ENCODE measurements around the gene KRTAP2-3. TPM values are rescaled to one million over a fixed set of nuclear protein-coding genes. Genes with fewer than 3 reads are reported as not detected.

KRTAP2-3 gene
- total RNA-seq, 4 donors from 2014 or later, result not detected

DNA sequence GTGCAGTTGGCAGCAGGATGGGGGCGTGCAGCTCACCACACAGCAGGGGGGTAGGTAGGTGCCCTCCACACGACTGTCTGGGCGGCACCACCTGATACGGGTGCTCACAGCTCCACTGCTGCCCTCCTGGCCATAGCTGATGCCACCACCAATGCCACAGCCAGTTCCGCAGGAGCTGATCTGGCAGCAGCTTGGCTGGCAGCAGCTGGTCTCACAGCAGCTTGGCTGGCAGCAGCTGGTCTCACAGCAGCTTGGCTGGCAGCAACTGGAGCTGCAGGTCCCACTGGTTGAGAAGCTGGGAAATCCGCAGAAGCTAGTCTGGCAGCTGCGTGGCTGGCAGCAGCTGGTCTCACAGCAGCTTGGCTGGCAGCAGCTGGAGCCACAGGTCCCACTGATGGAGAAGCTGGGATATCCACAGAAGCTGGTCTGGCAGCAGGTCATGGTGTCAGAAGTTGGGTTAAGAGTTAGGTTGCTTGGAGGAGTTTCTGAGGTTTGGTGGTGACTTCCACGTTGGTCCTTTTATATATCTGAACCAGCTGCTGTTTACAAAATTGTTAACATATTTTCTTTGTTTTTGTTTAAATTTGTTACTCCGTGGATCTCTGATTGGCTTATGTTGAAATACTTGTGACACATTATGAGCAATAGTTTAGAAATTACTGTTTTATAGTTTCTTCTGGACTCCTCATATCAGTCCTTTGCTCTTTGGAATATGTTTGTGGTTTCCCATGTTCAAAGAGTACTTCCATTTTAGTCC is 33.0 kb downstream of the KRTAP2-3 start, which contains the start of gene KRTAP1-5:
TSS of gene KRTAP1-5 (minus strand) at position 494 of the 757 bp plus-strand sequence. CDS start at position 441, 53 bp downstream.
- peaks cover 0 to 12% (median 0%) of the 10 kb centered on the region in 4 donors for H3K27me3 ChIP-seq
- H3K9me3 ChIP-seq, result no peaks in the 10 kb centered on the region
- H3K36me3 ChIP-seq, result no peaks in the 10 kb centered on the region
- no peak within 1 kb of the TSS for H3K4me3 ChIP-seq
- 65% methylated on average over 7 of the region's 9 CpGs for WGBS
- no peak for DNase-seq (ENCODE audit: extremely low spot score)
- TF ChIP-seq EP300 (IDR thresholded peaks at IDR 0.05), result no peak
- TF ChIP-seq, protein P1, sequence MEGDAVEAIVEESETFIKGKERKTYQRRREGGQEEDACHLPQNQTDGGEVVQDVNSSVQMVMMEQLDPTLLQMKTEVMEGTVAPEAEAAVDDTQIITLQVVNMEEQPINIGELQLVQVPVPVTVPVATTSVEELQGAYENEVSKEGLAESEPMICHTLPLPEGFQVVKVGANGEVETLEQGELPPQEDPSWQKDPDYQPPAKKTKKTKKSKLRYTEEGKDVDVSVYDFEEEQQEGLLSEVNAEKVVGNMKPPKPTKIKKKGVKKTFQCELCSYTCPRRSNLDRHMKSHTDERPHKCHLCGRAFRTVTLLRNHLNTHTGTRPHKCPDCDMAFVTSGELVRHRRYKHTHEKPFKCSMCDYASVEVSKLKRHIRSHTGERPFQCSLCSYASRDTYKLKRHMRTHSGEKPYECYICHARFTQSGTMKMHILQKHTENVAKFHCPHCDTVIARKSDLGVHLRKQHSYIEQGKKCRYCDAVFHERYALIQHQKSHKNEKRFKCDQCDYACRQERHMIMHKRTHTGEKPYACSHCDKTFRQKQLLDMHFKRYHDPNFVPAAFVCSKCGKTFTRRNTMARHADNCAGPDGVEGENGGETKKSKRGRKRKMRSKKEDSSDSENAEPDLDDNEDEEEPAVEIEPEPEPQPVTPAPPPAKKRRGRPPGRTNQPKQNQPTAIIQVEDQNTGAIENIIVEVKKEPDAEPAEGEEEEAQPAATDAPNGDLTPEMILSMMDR (IDR thresholded peaks at IDR 0.05), result no peak
- TF ChIP-seq POLR2AphosphoS5 (IDR thresholded peaks at IDR 0.05), result no peak
- intact Hi-C loops (cut with DNase I), result no loop called here
- no peak within 1 kb of the TSS for H3K27ac ChIP-seq (replicated peaks in 1 of 4)
- no peaks in the 10 kb centered on the region for H3K4me1 ChIP-seq

DNA sequence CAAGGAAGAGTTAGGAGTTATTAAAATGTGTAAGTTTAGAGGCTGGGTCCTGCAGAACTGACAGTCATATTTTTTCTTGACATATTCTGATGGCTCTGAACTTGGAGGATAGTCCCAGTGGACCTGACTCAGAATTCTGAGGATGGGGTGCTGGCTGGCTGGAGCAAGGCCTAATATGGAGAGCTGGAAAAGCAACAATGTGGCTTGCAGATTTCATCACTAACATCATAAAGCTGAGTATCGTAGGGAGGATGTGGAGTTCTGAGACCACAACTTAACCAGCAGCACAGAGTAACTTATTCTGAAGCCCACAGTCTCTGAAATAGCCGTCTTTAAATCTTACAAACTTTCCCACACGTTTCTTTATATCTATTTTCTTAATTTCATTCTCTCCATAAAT is 35.2 kb downstream of the KRTAP2-3 start:
- Histone ChIP-seq H3K4me1 (no peaks in the 10 kb centered on the region), H3K4me3 (no peak overlapping the region), H3K27ac (replicated peaks in 1 of 4) (no peak overlapping the region), H3K9me3 (no peaks in the 10 kb centered on the region), H3K27me3 (peaks cover 0 to 10% (median 0%) of the 10 kb centered on the region in 4 donors), H3K36me3 (no peaks in the 10 kb centered on the region)
- TF ChIP-seq POLR2A (IDR thresholded peaks at IDR 0.05; ENCODE audit: low read depth) (no peak), EP300 (IDR thresholded peaks at IDR 0.05) (no peak), POLR2AphosphoS5 (IDR thresholded peaks at IDR 0.05) (no peak)
- TF ChIP-seq, protein P1 (IDR thresholded peaks at IDR 0.05), result no peak
- 81% methylated on average over 3 of the region's 3 CpGs for WGBS
- no peak for DNase-seq (ENCODE audit: extremely low spot score)
- intact Hi-C loops (cut with DNase I), result no loop called here

DNA sequence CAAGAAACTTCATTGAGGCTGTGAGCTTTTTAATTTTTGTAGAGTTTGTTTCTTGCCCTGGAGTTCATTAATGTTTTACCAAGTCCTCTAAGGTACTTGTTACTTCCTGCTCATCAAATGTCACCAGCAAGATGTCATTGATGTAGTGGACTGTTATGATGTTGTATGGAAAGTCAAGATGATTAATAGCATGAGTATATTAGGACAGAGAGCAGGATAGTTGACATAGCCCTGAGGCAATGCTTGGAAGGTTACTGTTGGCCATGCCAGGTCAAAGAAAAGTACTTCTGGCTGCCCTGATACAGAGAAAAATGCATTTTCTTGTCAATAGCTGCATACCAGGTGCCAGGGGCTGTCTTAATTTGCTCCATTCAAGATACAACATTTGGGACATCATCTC is 39.6 kb downstream of the KRTAP2-3 start:
- H3K27ac ChIP-seq (replicated peaks in 1 of 4), result no peak overlapping the region
- no peaks in the 10 kb centered on the region for H3K9me3 ChIP-seq
- no peaks in the 10 kb centered on the region for H3K4me1 ChIP-seq
- H3K36me3 ChIP-seq, result no peaks in the 10 kb centered on the region
- no peaks in the 10 kb centered on the region for H3K27me3 ChIP-seq
- no peak overlapping the region for H3K4me3 ChIP-seq
- no peak for DNase-seq (ENCODE audit: extremely low spot score)
- no peak for TF ChIP-seq POLR2AphosphoS5 (IDR thresholded peaks at IDR 0.05)
- TF ChIP-seq POLR2A (IDR thresholded peaks at IDR 0.05; ENCODE audit: low read depth), result no peak
- TF ChIP-seq, protein P1 (IDR thresholded peaks at IDR 0.05), result no peak
- TF ChIP-seq EP300 (IDR thresholded peaks at IDR 0.05), result no peak
- intact Hi-C loops (cut with DNase I), result no loop called here

DNA sequence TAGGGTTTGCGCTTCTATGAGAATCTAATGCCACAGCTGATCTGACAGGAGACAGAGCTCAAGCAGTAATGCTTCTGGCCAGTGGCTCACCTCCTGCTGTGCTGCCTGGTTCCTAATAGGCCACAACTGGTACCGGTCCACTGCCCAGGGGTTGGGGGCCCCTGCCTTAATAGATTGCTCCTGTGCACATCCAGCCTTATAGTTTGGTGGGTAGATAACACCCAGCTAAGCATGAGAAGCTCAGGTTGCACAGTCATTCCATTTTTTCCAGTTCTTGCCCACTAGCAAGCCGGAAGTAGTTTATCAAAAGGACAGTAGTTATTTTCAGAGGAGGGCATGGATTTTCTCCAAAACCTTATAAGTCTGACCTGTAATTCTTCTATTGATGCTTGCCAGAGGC is 40.5 kb downstream of the KRTAP2-3 start:
- Histone ChIP-seq H3K36me3 (no peaks in the 10 kb centered on the region), H3K9me3 (no peaks in the 10 kb centered on the region), H3K27me3 (peaks cover 0 to 6% (median 0%) of the 10 kb centered on the region in 4 donors), H3K4me1 (no peaks in the 10 kb centered on the region), H3K27ac (replicated peaks in 1 of 4) (no peak overlapping the region), H3K4me3 (no peak overlapping the region)
- intact Hi-C loops (cut with DNase I), result no loop called here
- DNase-seq (ENCODE audit: extremely low spot score), result no peak
- 88% methylated on average over 3 of the region's 3 CpGs for WGBS
- TF ChIP-seq POLR2A (IDR thresholded peaks at IDR 0.05; ENCODE audit: low read depth) (no peak), POLR2AphosphoS5 (IDR thresholded peaks at IDR 0.05) (no peak)

DNA sequence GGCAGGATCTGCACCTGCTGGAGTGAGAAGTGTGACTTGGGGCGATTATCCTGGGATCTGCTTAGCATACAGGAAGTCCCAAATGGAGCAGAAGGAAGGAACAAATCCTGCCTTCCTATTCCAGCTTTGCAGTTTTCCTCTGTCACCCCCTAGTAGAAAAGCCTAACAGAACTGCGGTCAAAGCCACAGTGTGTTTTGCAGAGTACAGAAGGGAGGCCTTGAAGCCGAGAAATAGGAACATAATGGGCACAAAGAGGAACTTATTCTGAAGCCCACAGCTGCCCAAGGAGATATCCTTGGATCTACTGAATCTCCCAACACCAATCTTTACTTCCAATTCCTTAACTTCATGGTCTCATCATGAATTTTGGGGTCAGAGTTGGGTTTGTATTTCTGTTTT is 41.4 kb downstream of the KRTAP2-3 start:
- H3K9me3 ChIP-seq, result no peaks in the 10 kb centered on the region
- DNase-seq (ENCODE audit: extremely low spot score), result no peak
- no peak for TF ChIP-seq POLR2A (IDR thresholded peaks at IDR 0.05; ENCODE audit: low read depth)
- TF ChIP-seq POLR2AphosphoS5 (IDR thresholded peaks at IDR 0.05), result no peak
- TF ChIP-seq EP300 (IDR thresholded peaks at IDR 0.05), result no peak
- TF ChIP-seq, protein P1 (IDR thresholded peaks at IDR 0.05), result no peak
- H3K36me3 ChIP-seq, result no peaks in the 10 kb centered on the region
- WGBS, result 61% methylated on average over 3 of the region's 3 CpGs
- H3K4me1 ChIP-seq, result no peaks in the 10 kb centered on the region
- H3K27ac ChIP-seq (replicated peaks in 1 of 4), result no peak overlapping the region
- intact Hi-C loops (cut with DNase I), result no loop called here
- no peak overlapping the region for H3K4me3 ChIP-seq
- H3K27me3 ChIP-seq, result peaks cover 0 to 6% (median 0%) of the 10 kb centered on the region in 4 donors
